Renal cortical epithelial cell (primary cell): Measurements from ENCODE around the gene WDR81. TPM values are rescaled to one million over a fixed set of nuclear protein-coding genes. Genes with fewer than 3 reads are reported as not detected.
"Not testable (repeated sequence)": the region's sequence is repeated elsewhere in the genome, so short reads cannot be mapped to it uniquely, and the experiment has no call there.

Experiments used
- DNase-seq: peaks from one replicate; pipeline ENCODE4 v3.0.0-alpha.2; 2011; ENCODE audit warnings: low read depth
- total RNA-seq: library from RNA; depleted of rRNA; stranded (reverse); fragments of >200 nt; gene quantifications from 2 replicates; pipeline ENCODE4 v1.2.3, GENCODE V29; 2014

The WDR81 gene
- total RNA-seq, 1 donor from 2014 or later = 42.6 TPM

DNA sequence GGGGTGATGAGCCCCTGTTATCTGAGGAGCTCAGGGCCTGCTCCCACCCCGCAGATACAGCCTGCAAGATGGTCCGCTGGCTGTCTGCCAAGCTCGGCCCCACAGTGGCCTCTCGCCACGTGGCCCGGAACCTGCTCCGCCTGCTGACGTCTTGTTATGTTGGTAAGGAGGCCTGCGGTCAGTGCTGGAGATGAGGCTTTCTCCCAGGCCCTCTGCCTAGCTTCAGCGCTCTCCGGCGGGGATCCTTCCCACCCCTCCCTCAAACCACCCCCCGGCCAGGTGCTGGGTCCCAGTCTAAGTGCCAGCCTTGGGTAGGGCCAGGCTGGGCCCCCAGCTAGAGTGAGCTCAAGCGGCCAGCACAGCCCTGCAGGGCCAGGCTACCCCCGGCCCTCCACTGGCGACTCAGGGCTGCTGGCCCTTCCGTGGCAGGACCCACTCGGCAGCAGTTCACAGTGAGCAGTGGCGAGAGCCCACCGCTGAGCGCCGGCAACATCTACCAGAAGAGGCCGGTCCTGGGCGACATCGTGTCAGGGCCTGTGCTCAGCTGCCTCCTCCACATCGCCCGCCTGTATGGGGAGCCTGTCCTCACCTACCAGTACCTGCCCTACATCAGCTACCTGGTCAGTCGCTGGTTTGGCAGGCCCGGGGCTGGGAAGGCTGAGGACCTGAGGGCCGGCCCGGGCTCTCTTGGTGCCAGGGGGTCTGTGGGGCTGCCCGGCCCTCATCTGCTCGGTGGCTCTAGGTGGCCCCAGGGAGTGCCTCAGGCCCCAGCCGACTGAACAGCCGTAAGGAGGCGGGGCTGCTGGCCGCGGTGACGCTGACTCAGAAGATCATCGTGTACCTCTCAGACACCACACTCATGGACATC, 6.1 kb downstream of the WDR81 start:
- peak; percentile 83 for DNase-seq

DNA sequence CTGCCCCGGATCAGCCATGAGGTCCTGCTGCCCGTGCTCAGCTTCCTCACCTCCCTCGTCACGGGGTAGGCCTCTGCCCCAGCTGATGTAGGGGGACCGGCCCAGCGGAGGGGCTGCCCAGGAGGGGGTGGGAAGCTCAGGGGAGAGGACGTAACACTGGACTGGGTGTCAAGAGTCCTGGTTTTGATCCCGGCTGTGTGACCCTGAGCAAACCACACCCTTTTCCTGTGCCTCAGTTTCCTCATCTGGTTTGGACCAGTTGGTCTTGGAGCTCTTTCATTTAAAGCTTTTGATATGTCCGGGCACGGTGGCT, 6.6 kb downstream of the WDR81 start:
- DNase-seq = no peak

DNA sequence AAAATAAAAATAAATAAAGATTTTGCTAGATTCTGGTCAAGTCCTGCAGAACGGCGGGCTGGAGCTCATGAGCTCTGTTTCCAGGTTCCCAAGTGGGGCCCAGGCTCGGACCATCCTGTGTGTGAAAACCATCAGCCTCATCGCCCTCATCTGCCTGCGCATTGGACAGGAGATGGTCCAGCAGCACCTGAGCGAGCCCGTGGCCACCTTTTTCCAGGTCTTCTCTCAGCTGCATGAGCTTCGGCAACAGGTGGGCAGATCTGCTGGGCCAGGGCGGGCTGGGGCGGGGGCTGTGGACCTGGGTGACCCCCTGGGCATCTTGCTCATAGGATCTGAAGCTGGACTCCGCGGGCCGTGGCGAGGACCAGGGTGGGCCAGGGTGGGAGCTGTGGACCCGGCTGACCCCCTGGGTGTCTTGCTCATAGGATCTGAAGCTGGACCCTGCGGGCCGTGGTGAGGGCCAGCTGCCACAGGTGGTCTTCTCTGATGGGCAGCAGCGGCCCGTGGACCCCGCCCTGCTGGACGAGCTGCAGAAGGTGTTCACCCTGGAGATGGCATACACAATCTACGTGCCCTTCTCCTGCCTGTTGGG, 7.8 kb downstream of the WDR81 start:
- DNase-seq = no peak

DNA sequence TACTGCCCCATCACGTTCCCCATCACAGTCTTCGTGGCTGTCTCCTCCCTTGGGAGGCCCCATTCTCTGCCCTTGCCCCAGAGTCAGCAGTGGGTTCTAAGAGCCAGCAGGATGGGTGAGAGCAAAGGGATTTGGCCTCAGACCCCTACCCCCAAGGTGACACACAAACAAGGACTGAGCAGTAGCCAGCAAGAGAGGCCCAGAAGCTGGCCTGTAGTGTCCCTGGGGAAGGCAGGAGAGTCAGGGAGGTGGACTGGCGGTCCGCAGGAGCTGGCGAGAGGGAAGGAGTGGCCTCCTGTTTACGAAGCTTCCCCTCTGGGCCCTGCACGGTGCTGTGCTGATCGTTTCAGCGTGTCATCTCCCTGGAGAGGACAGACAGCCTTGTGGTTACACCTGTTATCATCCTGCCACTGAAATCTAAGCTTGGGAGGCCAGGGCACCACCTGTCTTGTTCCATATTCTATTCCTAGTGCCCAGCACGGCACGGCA, 8.4 kb downstream of the WDR81 start:
- no peak for DNase-seq

DNA sequence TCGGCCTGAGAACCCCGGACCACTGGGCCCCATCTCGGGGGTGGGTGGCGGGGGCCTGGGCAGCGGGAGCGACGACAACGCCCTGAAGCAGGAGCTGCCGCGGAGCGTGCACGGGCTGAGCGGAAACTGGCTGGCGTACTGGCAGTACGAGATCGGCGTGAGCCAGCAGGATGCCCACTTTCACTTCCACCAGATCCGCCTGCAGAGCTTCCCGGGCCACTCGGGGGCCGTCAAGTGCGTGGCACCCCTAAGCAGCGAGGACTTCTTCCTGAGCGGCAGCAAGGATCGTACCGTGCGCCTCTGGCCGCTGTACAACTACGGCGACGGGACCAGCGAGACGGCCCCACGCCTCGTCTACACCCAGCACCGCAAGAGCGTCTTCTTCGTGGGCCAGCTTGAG, 9.3 kb downstream of the WDR81 start:
- DNase-seq = no peak

DNA sequence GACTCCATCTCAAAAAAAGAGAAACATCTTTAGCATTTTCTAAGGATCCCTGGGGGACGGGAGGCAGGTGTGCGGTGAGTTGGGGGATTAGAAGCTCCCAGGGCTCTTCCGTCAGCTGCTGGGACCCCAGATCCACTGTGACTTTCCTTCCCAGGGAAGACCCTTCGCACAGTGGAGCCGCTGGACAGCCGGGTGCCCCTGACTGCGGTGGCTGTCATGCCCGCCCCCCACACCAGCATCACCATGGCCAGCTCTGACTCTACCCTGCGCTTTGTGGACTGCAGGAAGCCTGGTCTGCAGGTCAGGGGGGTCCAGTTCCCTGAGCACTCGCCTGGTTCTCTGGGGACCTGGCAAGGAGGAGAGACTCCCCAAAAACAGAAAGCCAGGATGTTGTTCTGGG, 10.9 kb downstream of the WDR81 start:
- DNase-seq = no peak

DNA sequence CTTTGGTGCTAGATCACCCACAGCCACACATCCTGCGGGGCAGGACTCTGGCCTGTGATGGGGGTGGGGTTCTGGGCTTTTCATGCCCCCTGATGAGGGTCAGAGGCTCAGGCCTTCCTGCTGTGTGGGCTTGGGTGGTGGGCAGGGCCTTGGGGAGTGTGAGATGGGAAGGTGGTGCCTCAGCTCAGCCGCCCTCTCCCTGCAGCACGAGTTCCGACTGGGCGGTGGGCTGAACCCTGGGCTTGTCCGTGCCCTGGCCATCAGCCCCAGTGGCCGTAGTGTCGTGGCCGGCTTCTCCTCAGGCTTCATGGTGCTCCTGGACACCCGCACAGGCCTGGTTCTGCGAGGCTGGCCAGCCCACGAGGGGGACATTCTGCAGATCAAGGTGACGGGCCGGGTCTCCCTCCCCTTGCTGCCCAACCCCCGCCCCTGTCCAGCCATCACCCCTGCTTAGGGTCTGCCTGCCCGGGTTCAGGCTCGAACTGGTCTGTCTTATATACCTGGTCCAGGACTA, 11.4 kb downstream of the WDR81 start:
- no peak for DNase-seq

DNA sequence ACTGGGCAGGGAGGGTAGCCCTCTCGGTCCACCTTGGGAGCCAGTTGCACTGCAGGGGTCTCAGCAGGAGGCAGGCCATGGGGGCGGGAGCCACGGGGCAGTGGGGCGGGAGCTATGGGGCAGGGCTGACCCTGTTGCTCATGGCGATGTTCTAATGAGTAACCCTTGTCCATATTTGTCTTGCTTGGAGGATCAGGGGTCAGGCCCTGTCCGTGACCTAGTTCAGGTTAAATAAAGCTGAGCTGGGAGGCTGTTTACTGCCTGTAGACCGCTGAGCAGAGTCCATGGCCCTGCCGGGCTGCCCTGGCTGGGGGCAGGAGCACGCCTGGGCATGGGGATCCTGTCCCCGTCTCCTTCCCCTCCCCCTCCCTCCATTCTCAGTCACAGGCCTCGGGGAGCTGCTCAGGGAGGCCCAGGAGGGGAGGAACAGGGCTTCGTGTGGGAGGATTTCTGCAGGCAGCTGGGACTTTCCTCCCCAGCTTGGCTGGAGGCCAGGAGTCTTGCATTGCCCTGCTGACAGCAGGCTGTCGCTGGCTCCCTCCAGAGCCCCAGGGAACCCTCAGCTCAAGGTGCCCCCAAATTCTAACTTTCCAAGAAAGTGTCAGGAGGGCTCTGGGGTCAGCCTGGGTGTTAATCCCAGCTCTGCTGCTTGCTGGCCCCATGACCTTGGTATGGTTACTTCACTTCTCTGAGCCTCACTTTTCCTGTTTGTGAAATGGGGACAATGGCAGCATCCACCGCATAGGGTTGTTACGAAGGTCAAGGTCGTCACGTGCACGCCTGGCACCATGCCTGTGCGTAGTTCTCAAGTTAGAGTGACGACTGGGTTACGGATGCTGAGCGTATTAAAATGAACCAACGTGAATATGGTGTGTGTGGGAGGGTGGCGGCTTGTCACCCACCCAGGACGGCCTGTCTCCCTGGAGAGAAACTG, 12.1 kb downstream of the WDR81 start:
- DNase-seq = peak; percentile 88

DNA sequence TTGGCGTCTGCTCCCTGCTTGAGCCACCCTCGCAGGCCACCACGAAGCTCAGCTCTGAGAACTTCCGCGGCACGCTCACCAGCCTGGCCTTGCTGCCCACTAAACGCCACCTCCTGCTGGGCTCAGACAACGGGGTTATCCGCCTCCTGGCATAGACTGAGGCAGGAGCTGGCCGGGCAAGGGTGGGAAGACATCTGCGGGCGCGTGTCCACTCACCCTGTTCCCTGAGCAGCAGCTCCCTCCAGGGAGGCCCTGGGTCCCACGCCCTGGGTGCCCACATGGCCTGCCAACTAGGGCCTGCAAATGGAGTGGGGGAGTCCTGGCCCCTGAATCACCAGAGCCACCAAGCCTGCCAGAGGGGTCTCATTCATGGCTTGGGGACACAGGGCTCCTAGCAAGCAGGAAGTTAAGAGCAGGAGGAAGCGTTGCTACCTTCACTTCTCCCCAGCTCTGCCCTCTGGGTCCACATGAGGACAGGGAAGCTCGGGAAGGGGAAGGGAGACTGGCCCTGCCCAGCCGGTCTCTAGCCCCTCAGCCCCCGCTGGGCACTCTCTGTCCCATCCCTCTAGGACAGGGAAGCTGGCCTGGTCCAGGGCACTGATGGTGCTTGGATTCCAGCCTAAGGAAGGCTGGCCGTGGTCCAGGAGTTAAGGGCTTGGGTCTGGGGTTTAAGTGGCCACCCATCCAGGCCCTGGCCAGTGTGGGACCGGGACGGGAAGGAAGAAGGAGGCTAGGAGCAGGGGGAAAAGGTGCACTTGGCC, 13.2 kb downstream of the WDR81 start:
- no peak for DNase-seq

DNA sequence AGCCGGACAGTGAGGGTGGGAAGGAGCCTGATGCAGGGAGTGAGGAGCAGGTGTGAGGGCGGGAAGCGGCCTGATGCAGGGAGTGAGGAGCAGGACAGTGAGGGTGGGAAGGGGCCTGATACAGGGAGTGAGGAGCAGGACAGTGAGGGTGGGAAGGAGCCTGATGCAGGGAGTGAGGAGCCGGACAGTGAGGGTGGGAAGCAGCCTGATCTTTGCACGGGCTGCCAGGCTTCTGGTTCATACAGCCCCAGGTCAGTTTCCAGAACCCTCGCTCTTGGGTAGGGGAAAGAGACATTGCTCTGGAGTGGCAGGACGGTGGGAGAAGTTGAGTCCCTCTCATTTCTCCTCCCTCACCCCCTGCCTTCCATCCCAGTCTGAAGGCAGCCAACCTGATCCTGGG, 17.4 kb downstream of the WDR81 start:
- DNase-seq = not testable (repeated sequence)

DNA sequence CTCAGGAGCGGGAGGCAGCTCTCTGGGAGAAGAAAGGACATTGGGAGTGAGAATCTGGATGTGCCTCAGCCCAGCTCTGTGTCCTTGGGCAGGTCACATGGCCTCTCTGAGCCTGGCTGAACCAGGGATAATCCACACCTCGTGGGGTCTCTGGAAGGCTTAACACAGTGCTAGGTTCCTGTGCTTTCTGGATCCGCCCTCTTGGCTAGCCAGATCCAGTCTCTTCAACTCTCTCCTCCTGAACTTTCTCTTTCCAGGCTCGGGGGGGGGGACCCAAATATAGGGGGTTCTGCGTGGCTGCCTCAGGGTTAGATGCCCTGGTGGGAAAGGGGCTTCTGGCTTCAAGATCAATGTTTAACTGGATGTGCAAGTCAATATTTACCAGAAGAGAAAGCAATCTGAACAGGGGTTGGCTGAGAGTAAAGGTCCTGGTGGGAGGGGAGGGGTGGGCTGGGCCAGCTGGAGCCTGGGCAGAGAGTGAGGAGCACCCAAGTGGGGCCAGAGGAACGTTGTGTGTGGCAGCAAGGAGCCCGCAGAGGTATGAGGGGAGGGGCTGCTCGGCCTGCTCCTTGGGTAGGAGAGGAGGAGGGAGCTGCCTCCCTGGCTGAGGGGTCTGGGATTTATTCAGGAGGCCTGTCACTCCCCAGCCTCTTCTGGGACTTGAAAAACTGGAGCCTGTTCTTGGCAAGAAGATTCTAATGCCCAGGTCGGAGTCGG, 18.0 kb downstream of the WDR81 start, which contains the start of gene SERPINF2:
SERPINF2 (plus strand) TSS at position 501 of the 717 bp plus-strand sequence. CDS start 2,125 bp downstream, outside the sequence.
- peak; percentile 89 for DNase-seq

DNA sequence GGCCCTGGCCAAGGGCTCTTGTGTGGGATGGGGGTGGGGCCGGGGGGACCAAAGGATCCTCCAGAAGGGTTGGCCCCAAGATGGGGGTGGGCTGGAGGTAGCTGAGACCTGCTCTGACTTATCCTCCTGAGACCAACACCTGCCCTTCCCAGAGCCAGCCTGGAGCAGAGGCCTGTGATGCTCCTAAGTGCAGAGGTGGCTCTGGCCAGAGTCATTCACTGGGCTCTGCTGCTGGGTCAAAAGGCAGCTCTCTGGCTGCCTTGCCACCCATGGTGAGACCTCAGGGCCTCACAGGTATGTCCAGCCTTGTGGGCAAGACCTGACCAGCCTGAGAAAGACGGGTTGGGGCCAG, 18.6 kb downstream of the WDR81 start:
- no peak for DNase-seq

DNA sequence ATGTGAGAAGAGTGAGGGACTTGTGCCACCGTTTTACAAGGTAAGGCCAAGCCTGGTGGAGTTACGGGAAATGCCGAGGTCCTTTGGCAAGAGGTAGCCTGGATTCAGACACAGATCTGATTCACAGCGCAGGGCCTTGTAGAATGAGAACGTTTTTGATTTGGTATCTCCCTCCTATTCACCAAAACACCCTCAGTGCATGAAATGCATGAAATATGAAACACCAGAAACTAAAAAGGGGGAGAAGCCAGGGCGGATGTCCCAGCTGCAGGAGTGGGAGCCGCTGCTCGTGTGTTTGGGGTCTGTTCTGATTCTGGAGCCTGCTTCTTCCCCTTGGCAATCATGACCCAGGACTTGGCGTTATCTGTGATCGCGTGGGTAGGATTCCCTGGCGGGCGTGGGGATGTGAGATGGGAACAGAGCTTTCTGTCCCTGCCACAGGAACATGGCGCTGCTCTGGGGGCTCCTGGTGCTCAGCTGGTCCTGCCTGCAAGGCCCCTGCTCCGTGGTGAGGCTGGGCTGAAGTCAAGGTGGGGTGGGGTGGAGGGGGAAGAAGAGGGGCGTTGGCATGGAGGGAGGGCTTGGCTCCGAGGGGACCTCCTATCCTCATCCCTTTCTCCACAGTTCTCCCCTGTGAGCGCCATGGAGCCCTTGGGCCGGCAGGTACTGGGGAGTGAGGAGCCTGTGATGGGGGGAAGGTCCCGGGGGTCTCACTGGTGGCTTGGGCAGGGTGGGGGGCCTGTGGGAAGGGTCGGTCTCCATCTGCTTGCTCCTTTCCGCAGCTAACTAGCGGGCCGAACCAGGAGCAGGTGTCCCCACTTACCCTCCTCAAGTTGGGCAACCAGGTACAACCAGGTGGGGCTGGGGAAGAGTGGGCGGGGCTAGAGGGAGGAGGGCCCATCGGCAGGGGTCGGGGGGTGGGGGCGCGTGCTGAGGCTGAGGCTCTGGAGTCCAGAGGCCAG, 20.3 kb downstream of the WDR81 start:
- no peak for DNase-seq

DNA sequence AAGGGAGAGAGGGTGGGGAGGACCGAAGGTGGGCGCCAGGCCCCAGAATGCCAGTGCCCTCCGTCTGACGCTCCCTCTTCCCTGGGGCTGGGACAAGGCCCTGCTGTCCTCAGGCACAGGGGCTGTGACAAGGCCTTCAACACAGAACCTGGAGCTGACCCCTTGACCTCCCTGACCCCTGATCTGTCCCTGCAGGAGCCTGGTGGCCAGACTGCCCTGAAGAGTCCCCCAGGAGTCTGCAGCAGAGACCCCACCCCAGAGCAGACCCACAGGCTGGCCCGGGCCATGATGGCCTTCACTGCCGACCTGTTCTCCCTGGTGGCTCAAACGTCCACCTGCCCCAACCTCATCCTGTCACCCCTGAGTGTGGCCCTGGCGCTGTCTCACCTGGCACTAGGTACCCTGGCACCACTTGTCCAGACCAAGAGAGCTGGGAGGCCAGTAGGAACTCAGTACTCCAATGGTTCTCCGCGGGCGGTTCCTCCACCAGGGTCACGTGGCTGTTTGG, 21.1 kb downstream of the WDR81 start:
- no peak for DNase-seq

DNA sequence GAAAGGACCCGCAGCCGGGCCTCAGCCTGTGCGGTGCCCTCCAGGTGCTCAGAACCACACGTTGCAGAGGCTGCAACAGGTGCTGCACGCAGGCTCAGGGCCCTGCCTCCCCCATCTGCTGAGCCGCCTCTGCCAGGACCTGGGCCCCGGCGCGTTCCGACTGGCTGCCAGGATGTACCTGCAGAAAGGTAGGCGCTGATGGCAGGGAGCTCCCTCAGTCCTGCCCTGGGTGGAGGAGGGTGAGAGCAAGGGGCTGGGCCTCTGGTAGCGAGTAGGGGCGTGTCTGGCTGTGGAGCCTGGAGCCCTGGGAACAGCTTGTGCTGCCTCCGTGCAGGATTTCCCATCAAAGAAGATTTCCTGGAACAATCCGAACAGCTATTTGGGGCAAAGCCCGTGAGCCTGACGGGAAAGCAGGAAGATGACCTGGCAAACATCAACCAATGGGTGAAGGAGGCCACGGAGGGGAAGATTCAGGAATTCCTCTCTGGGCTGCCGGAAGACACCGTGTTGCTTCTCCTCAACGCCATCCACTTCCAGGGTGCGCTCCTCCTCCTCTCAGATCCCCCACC, 22.6 kb downstream of the WDR81 start:
- DNase-seq = no peak

DNA sequence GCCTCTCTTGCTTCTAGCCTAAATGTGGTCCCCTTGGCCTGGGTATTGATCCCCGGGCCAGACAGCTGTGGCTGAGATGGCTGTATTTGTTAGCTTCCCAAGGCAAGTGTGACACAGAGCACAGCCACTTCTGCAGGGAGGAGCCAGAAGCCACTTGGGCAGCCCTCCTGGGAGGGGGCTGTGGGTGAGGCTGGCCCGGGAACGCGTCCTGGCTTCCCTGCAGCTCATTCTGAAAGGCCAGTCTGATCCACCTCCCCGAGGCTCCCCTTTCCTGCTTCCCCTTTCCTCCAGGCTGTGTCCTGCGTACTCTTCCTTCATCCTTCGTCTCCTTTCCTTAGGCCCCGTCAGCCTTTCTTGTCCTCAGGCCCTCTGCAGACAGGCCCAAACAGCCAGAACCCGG, 26.1 kb downstream of the WDR81 start:
- DNase-seq = no peak

DNA sequence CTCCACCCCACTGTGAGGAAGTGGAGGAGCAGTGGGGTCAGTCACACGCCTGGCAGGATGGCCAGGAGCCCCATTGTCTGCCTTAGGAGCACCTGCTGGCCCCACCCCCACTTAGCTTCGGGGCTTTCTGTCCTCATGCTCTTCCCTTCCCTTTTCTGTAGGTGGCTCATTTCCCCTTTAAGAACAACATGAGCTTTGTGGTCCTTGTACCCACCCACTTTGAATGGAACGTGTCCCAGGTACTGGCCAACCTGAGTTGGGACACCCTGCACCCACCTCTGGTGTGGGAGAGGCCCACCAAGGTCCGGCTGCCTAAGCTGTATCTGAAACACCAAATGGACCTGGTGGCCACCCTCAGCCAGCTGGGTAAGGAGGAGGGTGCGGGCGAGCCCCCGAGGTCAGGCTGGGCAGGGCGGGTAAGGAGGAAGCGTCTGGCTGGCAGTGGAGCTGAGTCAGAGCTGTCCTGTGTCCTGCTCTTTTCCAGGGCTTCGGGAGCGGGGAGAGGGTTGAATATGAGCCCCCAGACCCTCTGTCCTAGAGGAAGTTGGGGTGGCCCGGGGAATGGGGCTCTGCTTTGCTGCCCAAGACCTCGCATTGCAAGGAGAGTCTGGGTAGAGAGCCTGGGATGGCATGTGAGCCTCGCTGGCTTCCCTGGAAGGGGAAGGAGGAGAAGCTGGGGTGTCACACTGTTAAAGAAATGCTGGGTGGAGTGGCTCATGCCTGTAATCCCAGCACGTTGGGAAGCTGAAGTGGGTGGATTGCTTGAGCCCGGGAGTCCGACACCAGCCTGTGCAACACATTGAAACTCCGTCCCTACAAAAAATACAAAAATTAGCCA, 28.1 kb downstream of the WDR81 start:
- DNase-seq = no peak
